GM18870 (cell line): Measurements from ENCODE around the gene OGT.

Experiments
- ATAC-seq: cut with Tn5 transposase; IDR thresholded peaks from one replicate; pipeline ENCODE4 v1.9.1; 2021; ENCODE audit warnings: moderate library complexity; ENCODE audit not compliant: unreplicated experiment

OGT gene

DNA sequence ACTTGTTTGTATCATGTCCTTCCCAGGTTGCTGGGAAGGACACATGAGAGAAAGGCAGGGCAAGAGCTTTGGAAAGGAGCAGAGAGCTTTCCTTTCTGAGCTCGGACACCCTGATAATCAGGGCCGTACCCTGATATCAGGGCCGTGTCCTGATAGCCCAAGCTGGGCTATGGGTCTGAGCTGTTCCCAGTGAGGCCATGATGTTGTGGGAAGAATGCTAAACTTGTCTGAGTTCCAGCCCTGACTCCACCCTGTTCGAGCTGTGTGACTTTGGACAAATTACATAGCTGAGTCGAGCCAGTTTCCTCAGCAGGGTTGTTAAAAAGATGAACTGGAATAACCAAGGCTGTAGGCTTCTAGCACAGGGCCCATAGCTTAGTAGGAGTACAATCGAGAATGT lies 88.7 kb downstream of the OGT start:
- no peak for ATAC-seq

DNA sequence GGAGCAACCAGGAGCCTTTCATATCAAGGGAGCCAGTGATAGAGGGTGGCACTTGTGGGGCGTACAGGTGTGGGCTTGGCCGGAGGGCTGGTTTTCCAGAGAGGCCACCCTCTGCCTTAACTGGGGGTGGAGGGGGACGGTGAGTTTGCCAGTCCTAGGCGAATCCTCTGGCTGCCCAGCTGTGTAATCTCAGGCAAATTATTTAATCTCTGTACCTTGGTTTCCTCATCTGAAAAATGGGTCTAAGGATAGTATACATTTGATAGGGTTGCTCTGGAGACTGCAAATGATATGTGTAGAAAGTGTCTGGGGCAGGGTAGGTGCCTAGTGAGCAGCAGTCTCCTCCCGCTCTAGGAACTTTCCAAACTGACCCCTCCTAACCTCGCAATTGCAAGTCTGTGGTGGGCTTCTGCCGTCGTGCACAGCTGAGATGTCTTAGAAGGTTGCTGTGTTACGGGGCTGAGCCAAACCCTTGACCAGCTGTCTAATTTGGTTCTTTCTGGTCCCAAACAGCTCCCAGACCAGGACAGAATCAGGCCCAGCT lies 89.2 kb downstream of the OGT start:
- no peak for ATAC-seq

DNA sequence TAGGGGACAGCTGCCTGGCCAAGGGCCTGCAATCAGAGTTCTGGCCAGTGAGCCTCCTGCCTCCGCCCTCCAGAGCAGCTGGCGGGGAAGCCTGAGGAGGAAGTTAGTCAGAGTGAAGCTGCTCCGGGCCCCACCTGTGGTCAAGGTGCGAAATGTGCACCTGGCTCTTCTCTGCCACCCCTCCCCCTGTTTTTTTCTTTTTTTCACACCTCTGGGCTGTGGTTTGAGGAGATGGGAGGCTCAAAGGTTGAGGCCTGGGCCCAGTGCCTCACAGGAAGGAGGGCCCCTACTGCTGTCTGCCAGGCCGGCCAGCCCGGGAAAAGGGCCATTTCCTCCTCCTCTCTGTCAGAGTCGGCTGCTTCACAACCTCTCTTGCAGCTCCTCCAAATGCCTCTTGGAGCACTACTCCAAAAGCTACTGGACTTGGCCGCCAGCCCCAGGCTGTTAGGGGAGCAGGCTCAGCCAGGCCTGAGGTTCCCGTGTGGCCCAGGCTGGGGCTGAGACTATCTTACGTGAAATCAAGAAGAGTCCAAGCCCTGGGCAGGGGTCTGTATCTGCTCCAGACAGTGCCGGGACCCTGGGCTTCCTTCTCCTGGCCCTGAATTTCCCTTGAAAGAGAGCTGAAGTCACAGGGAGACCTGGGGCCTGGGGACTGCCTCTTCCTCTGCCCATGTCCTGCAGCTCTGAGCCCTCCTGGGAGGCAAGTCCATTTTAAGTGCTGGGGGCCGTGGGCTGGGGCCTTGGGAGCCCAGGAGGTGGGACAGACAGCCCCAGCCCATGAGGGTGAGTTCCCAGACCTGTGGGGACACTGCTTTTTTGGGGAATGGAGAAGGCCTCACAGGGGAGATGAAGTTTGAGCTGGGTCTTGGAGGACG lies 89.9 kb downstream of the OGT start:
- ATAC-seq, result peak; percentile 47

DNA sequence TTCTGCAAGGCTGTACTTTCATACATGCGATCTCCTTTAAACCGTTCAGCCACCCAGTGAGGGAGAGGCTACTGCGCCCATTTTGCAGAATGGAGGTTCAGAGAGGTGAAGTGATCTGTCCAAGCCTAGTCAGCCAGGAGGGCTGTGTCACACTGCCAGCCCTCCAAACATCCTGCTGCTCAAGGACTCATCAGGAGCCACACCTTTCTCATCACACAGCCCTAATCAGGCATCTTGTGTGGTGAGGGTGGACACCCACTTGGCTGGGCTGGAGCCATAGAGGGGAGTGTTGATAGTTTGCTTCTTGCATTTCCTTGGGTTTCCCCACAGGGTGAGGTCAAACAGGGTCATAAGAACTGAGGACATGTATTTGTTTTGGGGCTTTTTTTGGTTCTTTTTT lies 90.8 kb downstream of the OGT start:
- ATAC-seq, result no peak

DNA sequence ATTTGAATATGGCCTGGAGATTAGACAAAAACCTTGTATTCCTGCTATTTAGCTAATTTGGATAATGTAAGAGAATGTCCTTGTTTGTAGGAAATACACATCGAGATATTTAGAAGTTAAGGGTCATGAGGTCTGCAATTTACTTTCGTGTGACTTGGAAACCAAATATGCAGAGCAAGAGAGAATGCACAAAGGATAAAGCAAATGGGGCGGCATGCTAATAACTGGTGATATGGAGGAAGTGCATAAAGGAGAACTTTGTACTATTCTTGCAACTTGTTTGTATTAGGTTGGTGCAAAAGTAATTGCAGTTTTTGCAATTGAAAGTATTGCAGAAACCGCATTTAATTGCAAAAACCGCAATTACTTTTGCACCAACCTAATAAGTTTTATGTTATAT lies 92.6 kb downstream of the OGT start:
- ATAC-seq, result no peak
